ENCODE measurements around the gene CDC42EP1.
"Not testable (repeated sequence)": the region's sequence is repeated elsewhere in the genome, so short reads cannot be mapped to it uniquely, and the experiment has no call there.

The CDC42EP1 gene

DNA sequence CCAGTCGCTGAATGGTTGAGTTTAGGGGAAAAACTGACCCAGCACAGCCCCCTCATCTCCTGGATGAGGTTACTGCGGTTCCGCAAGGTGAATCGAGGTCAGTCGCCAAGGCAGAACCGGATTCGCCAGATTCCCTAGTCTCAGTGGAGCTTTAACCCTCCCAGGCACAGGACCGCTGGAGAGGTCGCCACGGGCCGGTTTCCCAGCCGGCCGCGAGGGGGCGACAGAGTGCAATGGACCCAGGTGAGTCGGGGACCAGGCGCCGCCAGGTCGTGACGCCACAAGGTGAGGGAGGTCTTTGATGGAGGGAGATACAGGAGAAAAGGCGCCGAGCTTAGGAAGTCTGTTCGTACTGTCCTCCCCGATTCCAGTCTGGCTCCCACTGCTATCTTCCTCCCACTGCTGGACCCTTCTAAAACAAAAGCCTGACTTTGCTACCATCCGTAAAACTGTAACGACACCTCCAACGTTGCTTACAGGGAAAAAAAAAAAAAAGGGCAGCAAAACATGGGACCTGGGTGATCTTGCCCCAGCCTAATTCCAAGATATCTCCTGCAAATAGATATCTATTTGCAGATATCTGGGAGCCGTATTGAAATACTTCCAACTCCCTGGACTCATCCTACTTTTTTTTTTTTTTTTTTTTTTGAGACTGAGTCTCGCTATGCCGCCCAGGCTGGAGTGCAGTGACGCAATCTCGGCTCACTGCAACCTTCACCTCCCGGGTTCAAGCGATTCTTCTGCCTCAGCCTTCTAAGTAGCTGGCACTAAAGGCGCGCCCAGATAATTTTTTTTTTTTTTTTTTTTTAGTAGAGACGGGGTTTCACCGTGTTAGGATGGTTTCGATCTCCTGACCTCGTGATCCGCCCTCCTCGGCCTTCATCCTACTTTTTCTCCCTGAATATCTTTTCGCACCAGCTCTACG lies 47.0 kb downstream of the CDC42EP1 start:
- in situ Hi-C loops (cut with HindIII; ENCODE audit: low sequenced_read_pairs) = no loop called here
- TF ChIP-seq, protein P1, sequence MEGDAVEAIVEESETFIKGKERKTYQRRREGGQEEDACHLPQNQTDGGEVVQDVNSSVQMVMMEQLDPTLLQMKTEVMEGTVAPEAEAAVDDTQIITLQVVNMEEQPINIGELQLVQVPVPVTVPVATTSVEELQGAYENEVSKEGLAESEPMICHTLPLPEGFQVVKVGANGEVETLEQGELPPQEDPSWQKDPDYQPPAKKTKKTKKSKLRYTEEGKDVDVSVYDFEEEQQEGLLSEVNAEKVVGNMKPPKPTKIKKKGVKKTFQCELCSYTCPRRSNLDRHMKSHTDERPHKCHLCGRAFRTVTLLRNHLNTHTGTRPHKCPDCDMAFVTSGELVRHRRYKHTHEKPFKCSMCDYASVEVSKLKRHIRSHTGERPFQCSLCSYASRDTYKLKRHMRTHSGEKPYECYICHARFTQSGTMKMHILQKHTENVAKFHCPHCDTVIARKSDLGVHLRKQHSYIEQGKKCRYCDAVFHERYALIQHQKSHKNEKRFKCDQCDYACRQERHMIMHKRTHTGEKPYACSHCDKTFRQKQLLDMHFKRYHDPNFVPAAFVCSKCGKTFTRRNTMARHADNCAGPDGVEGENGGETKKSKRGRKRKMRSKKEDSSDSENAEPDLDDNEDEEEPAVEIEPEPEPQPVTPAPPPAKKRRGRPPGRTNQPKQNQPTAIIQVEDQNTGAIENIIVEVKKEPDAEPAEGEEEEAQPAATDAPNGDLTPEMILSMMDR (IDR thresholded peaks at IDR 0.05; ENCODE audit: low read depth, low read length, missing control alignments) = peak; percentile 100
- peak overlapping the region; percentile 14 for H3K4me3 ChIP-seq (ENCODE audit: low read depth, low read length)

DNA sequence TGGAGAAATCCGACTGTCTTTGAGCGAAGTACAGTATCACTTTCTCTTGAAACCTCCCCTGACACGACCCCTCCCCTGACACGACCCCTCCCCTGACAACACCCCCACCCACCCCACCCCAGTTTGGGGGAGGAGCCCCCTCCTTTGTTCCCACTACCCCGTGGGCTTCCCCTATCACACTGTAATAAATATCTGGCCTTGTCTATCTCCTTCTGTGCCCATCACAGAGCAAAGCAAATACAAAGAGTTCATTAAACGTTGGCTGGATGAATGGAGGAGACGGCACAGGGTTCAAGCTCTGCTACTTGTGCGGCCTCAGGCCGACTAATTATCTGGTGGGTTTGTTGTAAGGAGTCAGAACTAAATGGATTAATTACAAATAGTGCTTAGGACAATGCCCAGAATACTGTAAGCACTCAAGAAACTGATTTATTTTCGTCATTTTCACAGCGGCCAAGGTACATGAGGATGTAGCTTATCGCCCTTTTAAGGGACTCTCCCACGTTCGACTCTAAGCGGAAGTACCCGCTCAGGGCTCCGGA lies 47.7 kb downstream of the CDC42EP1 start:
- TF ChIP-seq, protein P1 (IDR thresholded peaks at IDR 0.05; ENCODE audit: low read depth, low read length, missing control alignments) = no peak
- in situ Hi-C loops (cut with HindIII; ENCODE audit: low sequenced_read_pairs) = no loop called here
- no peak for DNase-seq (ENCODE audit: low read depth)
- peak overlapping the region; percentile 88 for H3K4me3 ChIP-seq (ENCODE audit: low read depth, low read length)

More for the DNA sequence above, 47.0 kb downstream of the CDC42EP1 start:
- no peak for DNase-seq (ENCODE audit: low read depth)

DNA sequence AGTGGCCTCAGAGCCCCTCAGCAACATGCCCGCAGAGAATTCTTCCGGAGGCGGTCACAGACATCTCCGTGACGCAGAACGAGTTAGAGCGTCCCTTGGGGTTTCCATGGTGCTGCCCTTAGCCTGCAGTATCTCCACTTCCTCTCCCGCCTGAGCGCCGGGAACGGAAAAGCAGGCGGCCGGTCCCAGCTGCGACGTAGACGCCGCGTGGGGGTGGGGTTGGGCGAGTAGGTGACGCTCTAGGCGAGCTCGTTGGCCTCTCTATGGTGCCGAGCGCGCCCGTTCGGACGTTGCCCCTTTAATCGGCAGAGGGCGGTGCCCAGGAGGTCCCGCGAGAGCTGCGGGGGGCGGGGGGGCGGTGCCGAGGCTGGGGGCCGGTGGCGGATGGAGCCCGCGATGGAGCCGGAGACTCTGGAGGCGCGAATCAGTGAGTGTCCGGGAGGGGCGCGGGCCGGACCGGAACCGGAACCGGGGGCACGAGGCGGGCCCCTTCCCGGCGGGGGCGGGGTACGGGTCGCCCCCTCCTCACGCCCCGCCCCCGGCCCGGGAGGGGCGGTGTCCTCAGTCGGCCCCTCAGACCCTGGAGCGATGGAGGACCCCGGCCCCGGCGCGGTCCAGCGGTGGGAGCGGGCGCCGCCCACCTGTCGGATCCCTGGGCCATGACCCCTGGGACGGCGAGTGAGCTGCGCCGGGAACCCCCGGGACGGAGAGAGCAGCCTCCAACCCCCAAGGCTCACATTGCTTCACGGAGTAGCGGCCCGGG lies 48.4 kb downstream of the CDC42EP1 start, which contains the start of gene GGA1:
Gene GGA1, plus strand, starts transcription at position 358 of the 763 bp plus-strand sequence. Its CDS starts 27 bp downstream, at position 385.
- TF ChIP-seq, protein P1 (IDR thresholded peaks at IDR 0.05; ENCODE audit: low read depth, low read length, missing control alignments) = no peak
- peak within 1 kb of the TSS; percentile 88 for H3K4me3 ChIP-seq (ENCODE audit: low read depth, low read length)
- in situ Hi-C loops (cut with HindIII; ENCODE audit: low sequenced_read_pairs) = no loop called here
- DNase-seq (ENCODE audit: low read depth) = peak; percentile 91

DNA sequence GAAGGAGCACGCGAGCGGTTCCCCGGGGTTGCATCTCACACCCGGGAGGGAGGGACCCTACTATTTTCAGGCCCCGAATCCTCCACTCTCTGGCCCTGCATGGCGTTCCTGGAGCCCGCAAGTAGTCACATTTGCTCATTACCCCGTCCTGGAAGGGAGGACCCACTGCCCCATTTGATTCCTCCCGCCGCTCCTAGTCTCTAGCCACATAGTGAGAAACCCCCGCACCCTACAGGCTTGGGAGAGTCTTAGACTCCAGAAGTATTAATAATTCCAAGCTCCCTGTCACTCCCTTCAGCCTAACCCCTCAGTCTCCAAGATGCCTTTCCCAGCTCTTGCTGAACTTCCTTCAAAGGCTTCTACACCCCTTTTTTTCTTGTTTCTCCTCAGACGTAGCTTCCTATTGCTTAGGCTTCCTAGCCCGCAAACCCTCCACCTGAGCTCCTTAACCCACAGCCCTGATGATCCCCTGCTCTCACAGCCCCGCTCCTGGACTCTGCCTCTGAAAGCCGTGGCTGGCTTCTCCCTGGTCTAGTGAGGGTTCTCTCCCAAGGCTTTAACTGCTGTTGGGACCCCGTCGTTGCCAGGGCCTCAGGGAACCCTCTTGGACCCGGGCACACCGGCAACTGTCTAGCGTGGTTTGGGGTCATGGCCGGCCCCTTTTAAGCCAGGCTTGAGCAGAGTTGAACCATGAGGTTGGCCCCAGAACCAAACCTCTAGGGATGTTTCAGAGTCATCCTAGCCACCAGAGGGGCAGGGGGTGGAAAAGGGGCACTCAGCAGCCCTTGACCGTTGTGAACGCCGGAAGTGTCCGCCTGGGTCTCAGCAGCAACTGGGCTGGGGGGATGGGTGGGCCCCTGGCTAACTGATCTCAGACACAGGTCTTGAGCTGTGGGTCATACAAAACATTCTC lies 49.2 kb downstream of the CDC42EP1 start:
- TF ChIP-seq, protein P1 (IDR thresholded peaks at IDR 0.05; ENCODE audit: low read depth, low read length, missing control alignments) = no peak
- H3K4me3 ChIP-seq (ENCODE audit: low read depth, low read length) = peak overlapping the region; percentile 88
- no peak for DNase-seq (ENCODE audit: low read depth)
- in situ Hi-C loops (cut with HindIII; ENCODE audit: low sequenced_read_pairs) = no loop called here

DNA sequence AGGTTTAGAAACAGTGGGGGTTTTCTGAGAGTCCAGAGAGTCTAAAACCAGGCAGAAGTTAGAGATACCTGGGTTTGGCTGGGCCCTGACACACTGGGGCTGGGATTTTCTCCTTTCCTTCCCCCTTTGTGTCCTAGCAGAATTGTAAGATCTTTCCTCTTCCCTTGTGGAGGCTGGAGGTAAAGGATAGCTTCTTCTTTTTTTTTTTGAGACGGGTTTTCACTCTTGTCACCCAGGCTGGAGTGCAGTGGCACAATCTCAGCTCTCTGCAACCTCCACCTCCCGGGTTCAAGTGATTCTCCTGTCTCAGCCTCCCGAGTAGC lies 49.8 kb downstream of the CDC42EP1 start:
- H3K4me3 ChIP-seq (ENCODE audit: low read depth, low read length) = peak overlapping the region; percentile 88
- DNase-seq (ENCODE audit: low read depth); in situ Hi-C loops (cut with HindIII; ENCODE audit: low sequenced_read_pairs): not testable (repeated sequence)

DNA sequence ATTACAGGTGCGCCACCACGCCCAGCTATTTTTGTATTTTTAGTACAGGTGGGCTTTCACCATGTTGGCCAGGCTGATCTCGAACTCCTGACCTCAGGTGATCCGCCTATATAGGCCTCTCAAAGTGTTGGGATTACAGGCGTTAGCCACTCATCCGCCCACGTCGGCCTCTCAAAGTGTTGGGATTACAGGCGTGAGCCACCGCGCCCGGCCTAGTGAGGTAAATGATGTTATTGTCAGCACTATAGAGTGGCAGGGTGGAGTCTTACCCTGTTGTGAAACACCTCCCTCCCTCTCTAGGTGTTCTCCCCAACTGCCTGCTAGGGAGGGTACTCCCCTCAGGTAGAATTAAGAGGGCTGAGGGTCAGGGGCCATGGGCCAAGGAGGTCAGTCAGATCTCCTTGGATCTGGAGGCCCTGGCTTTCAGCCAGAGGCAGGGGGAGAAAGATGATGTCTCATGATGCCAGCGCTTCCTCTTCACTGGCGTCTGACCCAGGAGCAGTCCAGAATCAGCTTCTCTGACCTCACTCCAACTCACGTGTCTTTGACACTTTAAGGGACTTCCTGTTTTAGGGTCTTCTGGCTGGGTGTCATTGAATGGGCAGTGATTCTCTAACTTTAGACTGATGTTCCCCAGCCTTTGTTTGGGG lies 50.3 kb downstream of the CDC42EP1 start:
- no peak overlapping the region for H3K4me3 ChIP-seq (ENCODE audit: low read depth, low read length)
- TF ChIP-seq, protein P1 (IDR thresholded peaks at IDR 0.05; ENCODE audit: low read depth, low read length, missing control alignments) = no peak
- in situ Hi-C loops (cut with HindIII; ENCODE audit: low sequenced_read_pairs) = no loop called here
- DNase-seq (ENCODE audit: low read depth) = no peak

Measured in astrocyte of the cerebellum (primary cell).